ENCODE results near the gene ZNF783. TPM values are rescaled to one million over a fixed set of nuclear protein-coding genes. Genes with fewer than 3 reads are reported as not detected.

Gene ZNF783
- total and polyA plus RNA-seq, 2 of the 8 experiments (the other 6 are each of a cell fraction or from before 2014, with no cell fraction given), result 7.3 to 8.2 TPM

GRCh38 chr7:149322737-149323136, 60.7 kb downstream of the ZNF783 start:
- H3K18ac ChIP-seq (ENCODE audit: extremely low read depth, low read length), result no peak overlapping the region
- H3K56ac ChIP-seq (replicated peaks; ENCODE audit: insufficient read length, low read depth, low read length), result no peak overlapping the region
- H3K4ac ChIP-seq (replicated peaks; ENCODE audit: insufficient read length, low read depth, low read length), result no peak overlapping the region
- FAIRE-seq (no peak), DNase-seq (ENCODE audit: low read depth in 1 of 2, low spot score in 2 of 2) (no peak)
- H3K4me3 ChIP-seq (ENCODE audit: extremely low read depth in 1 of 4, insufficient read depth in 2 of 4, low read depth in 3 of 4, low read length in 4 of 4), result no peak overlapping the region
- TF ChIP-seq ASH2L (IDR thresholded peaks at IDR 0.05; ENCODE audit: low read length) (no peak), RNF2 (IDR thresholded peaks at IDR 0.05; ENCODE audit: borderline replicate concordance, low read depth, low read length, missing control alignments, poor library complexity, severe bottlenecking) (no peak), USF2 (IDR thresholded peaks at IDR 0.05; ENCODE audit: low read length) (no peak), POU5F1 (IDR thresholded peaks at IDR 0.05; ENCODE audit: low read depth, low read length) (no peak), RBBP5 (IDR thresholded peaks at IDR 0.05; ENCODE audit: borderline replicate concordance, low read depth, low read length) (no peak), RXRA (IDR thresholded peaks at IDR 0.05; ENCODE audit: insufficient read depth, low read depth, low read length) (no peak)
- H2BK12ac ChIP-seq (ENCODE audit: low read depth, low read length), result no peak overlapping the region
- H3K23me2 ChIP-seq (ENCODE audit: low read depth, low read length), result peaks cover 3% of the 10 kb centered on the region; the same call in 1 of the 2 replicates
- H3K79me1 ChIP-seq (ENCODE audit: low read depth, low read length), result no peaks in the 10 kb centered on the region
- no peak overlapping the region for H4K5ac ChIP-seq (ENCODE audit: insufficient read length, low read depth, low read length)
- H3K79me2 ChIP-seq (ENCODE audit: control insufficient read depth in 1 of 2, insufficient read depth in 2 of 2, low read length in 2 of 2), result no peaks in the 10 kb centered on the region
- H4K8ac ChIP-seq (ENCODE audit: extremely low read depth, insufficient read depth, low read length), result no peak overlapping the region
- no peak overlapping the region for H2BK120ac ChIP-seq (replicated peaks; ENCODE audit: low read depth, low read length)
- no peak overlapping the region for H4K91ac ChIP-seq (replicated peaks; ENCODE audit: insufficient read length, low read length)
- H3K27me3 ChIP-seq (replicated peaks in 1 of 4; ENCODE audit: control insufficient read depth in 3 of 4, extremely low read depth in 1 of 4, insufficient read depth in 3 of 4, low read length in 3 of 4), result no peaks in the 10 kb centered on the region
- H3K36me3 ChIP-seq (ENCODE audit: control insufficient read depth in 2 of 4, insufficient read depth in 4 of 4, low read length in 3 of 4), result no peaks in the 10 kb centered on the region; a peak in 1 of 8 replicates
- no peaks in the 10 kb centered on the region for H4K20me1 ChIP-seq (replicated peaks in 1 of 2; ENCODE audit: control insufficient read depth in 1 of 2, insufficient read depth in 2 of 2, low read length in 2 of 2)
- no peak overlapping the region for H2BK20ac ChIP-seq (ENCODE audit: low read length)
- H3K4me2 ChIP-seq (ENCODE audit: insufficient read depth in 1 of 2, low read depth in 2 of 2, low read length in 2 of 2), result no peak overlapping the region; a peak in 1 of 4 replicates
- no peak overlapping the region for H2AK5ac ChIP-seq (ENCODE audit: low read depth, low read length)
- no peak overlapping the region for H3K9ac ChIP-seq (replicated peaks in 1 of 4; ENCODE audit: extremely low read depth in 1 of 4, low read depth in 3 of 4, low read length in 3 of 4)
- no peak overlapping the region for H3K27ac ChIP-seq (ENCODE audit: low read depth, low read length)
- no peak overlapping the region for H2BK5ac ChIP-seq (ENCODE audit: low read depth, low read length)
- H3K23ac ChIP-seq (ENCODE audit: insufficient read length), result no peak overlapping the region
- no peak overlapping the region for H2BK15ac ChIP-seq (ENCODE audit: low read length)
- ChIA-PET CTCF (ENCODE audit: partially characterized antibody) (interaction anchor here (1.4 to 4.0 kb wide), 3 partner anchors 13 to 84 kb away, joined by 4 to 16 read pairs (median 13); no protein-coding TSS in a partner anchor), POLR2A (ENCODE audit: partially characterized antibody) (interaction anchor here (1.9 kb wide), 1 partner anchor 8 kb away, joined by 7 read pairs; no protein-coding TSS in a partner anchor)
- H3K4me1 ChIP-seq (replicated peaks in 1 of 4; ENCODE audit: control insufficient read depth in 3 of 4, insufficient read depth in 4 of 4, low read length in 3 of 4), result peaks cover 0 to 9% (median 3%) of the 10 kb centered on the region in 4 experiments; a peak in 4 of 7 replicates
- peaks cover 3 to 9% of the 10 kb centered on the region in 2 experiments; a peak in 3 of 4 replicates for H3K9me3 ChIP-seq (ENCODE audit: insufficient read depth in 2 of 2, low read depth in 1 of 2, low read length in 1 of 2)
- no peak overlapping the region for H3K14ac ChIP-seq (ENCODE audit: insufficient read length)
- no peak overlapping the region for H2AFZ ChIP-seq (ENCODE audit: low read length)

Data from H1 (cell line).